ENCODE measurements around the gene GRK2.

GRK2 gene

DNA sequence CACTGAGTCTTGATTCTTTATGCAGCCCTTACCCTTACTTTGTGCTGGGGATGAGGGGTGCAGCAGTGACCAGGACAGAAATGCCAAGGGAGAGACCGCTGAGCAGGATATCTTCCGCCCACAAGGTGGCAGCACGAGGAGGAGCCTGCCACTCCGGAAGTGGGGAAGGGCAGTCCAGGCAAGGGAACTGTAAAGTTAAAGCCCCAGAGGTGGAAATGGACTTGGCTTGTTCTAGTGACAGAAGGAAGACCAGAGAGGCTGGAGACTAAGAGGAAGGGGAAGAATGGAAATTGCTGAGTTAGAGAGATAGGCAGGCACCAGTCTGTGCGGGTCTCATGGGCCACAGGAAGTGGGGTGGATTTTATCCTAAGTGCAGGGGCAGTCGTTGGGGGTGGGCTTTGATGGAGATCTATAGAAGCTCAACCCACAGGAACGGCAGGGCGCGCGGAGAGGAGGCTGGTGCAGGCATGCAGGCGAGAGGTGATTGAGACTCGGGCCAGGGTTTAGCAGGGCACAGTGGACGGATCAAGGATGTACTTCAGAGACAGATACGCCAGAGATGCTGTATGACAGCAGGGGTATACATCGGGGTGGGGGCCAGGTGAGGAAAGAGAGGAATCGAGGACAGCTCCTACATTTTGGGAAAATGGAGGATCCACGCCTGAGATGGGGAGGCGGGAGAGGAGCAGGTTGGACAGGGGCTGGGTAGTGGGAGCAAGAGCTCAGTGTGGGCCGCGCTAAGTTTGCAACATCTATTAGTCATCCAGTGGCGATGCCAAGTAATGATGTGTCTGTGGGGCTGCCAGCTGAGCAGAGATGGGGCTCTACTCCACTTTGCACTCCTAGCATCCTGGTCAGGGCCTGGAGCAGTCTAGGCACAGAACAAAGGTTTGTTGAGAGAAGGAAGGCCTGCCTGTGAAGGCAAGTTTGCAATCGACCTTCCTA is 3.3 kb upstream of the GRK2 start:
- Histone ChIP-seq H4K91ac (ENCODE audit: low read depth, low read length, poor library complexity) (no peak overlapping the region), H3K4ac (ENCODE audit: low read length) (no peak overlapping the region), H2AK5ac (ENCODE audit: low read depth, low read length) (peak overlapping the region; percentile 15), H3K14ac (ENCODE audit: low read length) (no peak overlapping the region), H3K36me3 (replicated peaks in 1 of 2; ENCODE audit: control insufficient read depth in 2 of 2, insufficient read depth in 2 of 2, low read length in 2 of 2) (peaks cover 2 to 5% of the 10 kb centered on the region in 2 donors), H3K18ac (ENCODE audit: low read length) (no peak overlapping the region), H3K27ac (replicated peaks; ENCODE audit: low read length) (no peak overlapping the region), H3K9me3 (replicated peaks in 1 of 2; ENCODE audit: control insufficient read depth in 2 of 2, insufficient read depth in 1 of 2, low read depth in 1 of 2, low read length in 2 of 2) (no peaks in the 10 kb centered on the region), H2BK120ac (ENCODE audit: low read depth, low read length) (no peak overlapping the region), H2BK15ac (ENCODE audit: low read length) (no peak overlapping the region), H3K23ac (ENCODE audit: low read depth, low read length, poor library complexity) (no peak overlapping the region), H2BK12ac (ENCODE audit: low read length) (no peak overlapping the region), H3K9ac (ENCODE audit: low read depth, low read length, poor library complexity) (no peak overlapping the region), H3K4me3 (ENCODE audit: low read length in 2 of 2) (no peak overlapping the region), H3K4me1 (ENCODE audit: control insufficient read depth in 2 of 2, insufficient read depth in 1 of 2, low read depth in 1 of 2, low read length in 2 of 2) (peaks cover 7 to 15% of the 10 kb centered on the region in 2 donors), H3K79me1 (ENCODE audit: low read depth, low read length) (peaks cover 7% of the 10 kb centered on the region), H4K8ac (ENCODE audit: low read depth, low read length) (no peak overlapping the region), H2AFZ (ENCODE audit: low read length) (peak overlapping the region; percentile 93), H3K4me2 (ENCODE audit: insufficient read depth, low read length, poor library complexity, severe bottlenecking) (peak overlapping the region; percentile 2), H2BK5ac (ENCODE audit: low read length) (no peak overlapping the region), H3K27me3 (ENCODE audit: control insufficient read depth in 3 of 3, insufficient read depth in 3 of 3, low read depth in 1 of 3, low read length in 3 of 3) (peaks cover 0 to 20% (median 0%) of the 10 kb centered on the region in 3 experiments)
- DNase-seq (ENCODE audit: low spot score), result no peak
- WGBS, 2 donors (ENCODE audit: extremely low coverage in 2 of 2, insufficient read length in 2 of 2, insufficient replicate concordance in 1 of 2), result no CpG with 5 or more reads among the region's 22 CpGs

- H3K9me3 ChIP-seq (replicated peaks in 1 of 2; ENCODE audit: control insufficient read depth in 2 of 2, insufficient read depth in 1 of 2, low read depth in 1 of 2, low read length in 2 of 2), result no peaks in the 10 kb centered on the region
- H2BK5ac ChIP-seq (ENCODE audit: low read length), result no peak overlapping the region
- H3K27me3 ChIP-seq (ENCODE audit: control insufficient read depth in 3 of 3, insufficient read depth in 3 of 3, low read depth in 1 of 3, low read length in 3 of 3), result peaks cover 0 to 20% (median 0%) of the 10 kb centered on the region in 3 experiments
- H3K36me3 ChIP-seq (replicated peaks in 1 of 2; ENCODE audit: control insufficient read depth in 2 of 2, insufficient read depth in 2 of 2, low read length in 2 of 2), result peaks cover 5 to 17% of the 10 kb centered on the region in 2 donors
- H3K79me1 ChIP-seq (ENCODE audit: low read depth, low read length), result peaks cover 13% of the 10 kb centered on the region
- H2BK15ac ChIP-seq (ENCODE audit: low read length), result no peak overlapping the region
- H2AFZ ChIP-seq (ENCODE audit: low read length), result no peak overlapping the region
- H3K4ac ChIP-seq (ENCODE audit: low read length), result no peak overlapping the region
- no peak overlapping the region for H3K27ac ChIP-seq (replicated peaks; ENCODE audit: low read length)
- H3K4me2 ChIP-seq (ENCODE audit: insufficient read depth, low read length, poor library complexity, severe bottlenecking), result no peak overlapping the region
- H2BK12ac ChIP-seq (ENCODE audit: low read length), result no peak overlapping the region
- peaks cover 8 to 25% of the 10 kb centered on the region in 2 donors for H3K4me1 ChIP-seq (ENCODE audit: control insufficient read depth in 2 of 2, insufficient read depth in 1 of 2, low read depth in 1 of 2, low read length in 2 of 2)
- no peak overlapping the region for H2AK5ac ChIP-seq (ENCODE audit: low read depth, low read length)
- WGBS, 2 donors (ENCODE audit: extremely low coverage in 2 of 2, insufficient read length in 2 of 2, insufficient replicate concordance in 1 of 2), result no CpG with 5 or more reads among the region's 5 CpGs
- H3K18ac ChIP-seq (ENCODE audit: low read length), result no peak overlapping the region
- H2BK120ac ChIP-seq (ENCODE audit: low read depth, low read length), result no peak overlapping the region
- H4K8ac ChIP-seq (ENCODE audit: low read depth, low read length), result no peak overlapping the region
- no peak overlapping the region for H3K23ac ChIP-seq (ENCODE audit: low read depth, low read length, poor library complexity)
- no peak for DNase-seq (ENCODE audit: low spot score)
- no peak overlapping the region for H3K14ac ChIP-seq (ENCODE audit: low read length)
- no peak overlapping the region for H4K91ac ChIP-seq (ENCODE audit: low read depth, low read length, poor library complexity)
- H3K4me3 ChIP-seq (ENCODE audit: low read length in 2 of 2), result no peak overlapping the region
- no peak overlapping the region for H3K9ac ChIP-seq (ENCODE audit: low read depth, low read length, poor library complexity)
These were observed 2.0 kb upstream of the GRK2 start for GRCh38 chr11:67264260-67264659.

DNA sequence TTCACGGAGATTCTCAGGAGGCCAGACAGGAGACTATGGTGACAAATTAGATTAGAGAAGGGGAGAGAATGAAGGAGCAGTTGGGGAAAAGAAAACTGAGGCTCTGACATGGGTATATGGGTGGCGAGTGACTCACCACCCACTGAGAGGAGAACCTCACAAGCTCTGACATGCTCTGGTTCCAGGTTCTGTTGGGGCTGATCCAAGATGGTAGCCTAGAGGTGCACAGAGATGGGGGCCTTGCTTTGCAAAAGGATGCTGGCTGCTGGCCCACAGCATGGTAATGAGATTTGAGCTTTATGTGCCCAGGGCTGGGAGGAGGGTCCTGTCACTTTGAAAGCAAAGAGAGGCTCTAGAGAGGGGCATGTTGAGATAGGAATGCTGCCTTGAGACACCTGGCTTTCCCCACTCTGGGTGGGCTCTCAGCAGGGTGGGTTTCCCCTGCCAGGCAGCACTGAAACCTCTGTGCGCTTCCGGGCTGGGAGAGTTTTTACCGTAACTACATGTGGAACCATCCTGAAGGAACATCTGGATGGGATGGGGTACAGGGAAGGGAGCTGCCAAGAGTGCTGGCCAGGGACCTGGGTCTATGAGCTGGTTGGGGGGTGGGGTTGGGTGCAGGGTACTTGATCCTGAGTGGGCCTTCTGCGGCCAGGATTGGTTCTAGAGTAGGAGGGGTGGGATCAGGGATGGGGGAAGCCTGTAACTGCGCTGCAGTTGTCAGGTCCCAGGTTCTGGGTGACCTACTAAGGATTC is 1.2 kb upstream of the GRK2 start:
- Histone ChIP-seq H3K14ac (ENCODE audit: low read length) (no peak overlapping the region), H3K18ac (ENCODE audit: low read length) (no peak overlapping the region), H3K4me1 (ENCODE audit: control insufficient read depth in 2 of 2, insufficient read depth in 1 of 2, low read depth in 1 of 2, low read length in 2 of 2) (peaks cover 16 to 33% of the 10 kb centered on the region in 2 donors), H4K8ac (ENCODE audit: low read depth, low read length) (no peak overlapping the region), H2BK5ac (ENCODE audit: low read length) (no peak overlapping the region), H3K9me3 (replicated peaks in 1 of 2; ENCODE audit: control insufficient read depth in 2 of 2, insufficient read depth in 1 of 2, low read depth in 1 of 2, low read length in 2 of 2) (no peaks in the 10 kb centered on the region), H3K23ac (ENCODE audit: low read depth, low read length, poor library complexity) (no peak overlapping the region), H2BK15ac (ENCODE audit: low read length) (no peak overlapping the region), H3K4me3 (ENCODE audit: low read length in 2 of 2) (no peak overlapping the region), H3K27ac (replicated peaks; ENCODE audit: low read length) (no peak overlapping the region), H2AFZ (ENCODE audit: low read length) (no peak overlapping the region), H4K91ac (ENCODE audit: low read depth, low read length, poor library complexity) (no peak overlapping the region), H3K27me3 (ENCODE audit: control insufficient read depth in 3 of 3, insufficient read depth in 3 of 3, low read depth in 1 of 3, low read length in 3 of 3) (peaks cover 0 to 20% (median 0%) of the 10 kb centered on the region in 3 experiments), H3K9ac (ENCODE audit: low read depth, low read length, poor library complexity) (no peak overlapping the region), H3K36me3 (replicated peaks in 1 of 2; ENCODE audit: control insufficient read depth in 2 of 2, insufficient read depth in 2 of 2, low read length in 2 of 2) (peaks cover 7 to 22% of the 10 kb centered on the region in 2 donors), H3K79me1 (ENCODE audit: low read depth, low read length) (peaks cover 16% of the 10 kb centered on the region), H3K4ac (ENCODE audit: low read length) (no peak overlapping the region), H2AK5ac (ENCODE audit: low read depth, low read length) (no peak overlapping the region), H2BK12ac (ENCODE audit: low read length) (no peak overlapping the region), H2BK120ac (ENCODE audit: low read depth, low read length) (no peak overlapping the region), H3K4me2 (ENCODE audit: insufficient read depth, low read length, poor library complexity, severe bottlenecking) (no peak overlapping the region)
- WGBS, 2 donors (ENCODE audit: extremely low coverage in 2 of 2, insufficient read length in 2 of 2, insufficient replicate concordance in 1 of 2), result no CpG with 5 or more reads among the region's 7 CpGs
- DNase-seq (ENCODE audit: low spot score), result no peak
